Esophagus muscularis mucosa (tissue), 4 donors: ENCODE data around the gene RALA.

Experiments
- EP300 ChIP-seq: sonication (generic); formaldehyde crosslinking; IDR thresholded peaks from one replicate; pipeline ENCODE4 v1.6.1; 2017; ENCODE audit warnings: antibody characterized with exemption
- POLR2A ChIP-seq: fragments of 450-650 bp; IDR thresholded peaks from one replicate; pipeline ENCODE4 v1.6.1; 2017; ENCODE audit warnings: antibody characterized with exemption, moderate library complexity, mild to moderate bottlenecking, low read depth
- TF ChIP-seq, protein P1 (sequence below), 3 experiments: fragments of 200-600 bp in 2 of 3; fragments of 450-650 bp in 1 of 3; sonication (generic) in 2 of 3; IDR thresholded peaks; one replicate each; pipeline ENCODE4 v1.5.1; 2017 to 2019; ENCODE audit warnings: antibody characterized with exemption in 3 of 3, mild to moderate bottlenecking in 2 of 3, moderate library complexity in 1 of 3

DNA sequence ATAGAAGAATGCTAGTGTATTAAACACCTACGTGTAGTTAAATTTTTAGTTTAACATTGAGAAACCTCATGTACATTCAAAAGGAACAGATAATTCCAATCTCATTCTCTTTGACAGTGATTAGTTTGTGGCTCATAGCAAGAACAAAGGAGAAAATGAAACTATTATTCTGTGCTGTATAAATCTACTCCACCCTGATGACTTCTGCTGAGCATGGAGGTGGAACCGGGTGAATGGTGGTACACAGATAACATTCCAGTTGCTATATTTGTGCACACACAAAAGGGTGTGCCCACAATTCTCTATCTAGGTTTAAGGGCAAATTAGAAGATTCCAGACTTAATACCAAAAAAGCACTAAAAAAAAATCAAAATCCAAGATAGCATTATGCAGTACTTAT is 17.0 kb upstream of the RALA start:
- TF ChIP-seq, protein P1, sequence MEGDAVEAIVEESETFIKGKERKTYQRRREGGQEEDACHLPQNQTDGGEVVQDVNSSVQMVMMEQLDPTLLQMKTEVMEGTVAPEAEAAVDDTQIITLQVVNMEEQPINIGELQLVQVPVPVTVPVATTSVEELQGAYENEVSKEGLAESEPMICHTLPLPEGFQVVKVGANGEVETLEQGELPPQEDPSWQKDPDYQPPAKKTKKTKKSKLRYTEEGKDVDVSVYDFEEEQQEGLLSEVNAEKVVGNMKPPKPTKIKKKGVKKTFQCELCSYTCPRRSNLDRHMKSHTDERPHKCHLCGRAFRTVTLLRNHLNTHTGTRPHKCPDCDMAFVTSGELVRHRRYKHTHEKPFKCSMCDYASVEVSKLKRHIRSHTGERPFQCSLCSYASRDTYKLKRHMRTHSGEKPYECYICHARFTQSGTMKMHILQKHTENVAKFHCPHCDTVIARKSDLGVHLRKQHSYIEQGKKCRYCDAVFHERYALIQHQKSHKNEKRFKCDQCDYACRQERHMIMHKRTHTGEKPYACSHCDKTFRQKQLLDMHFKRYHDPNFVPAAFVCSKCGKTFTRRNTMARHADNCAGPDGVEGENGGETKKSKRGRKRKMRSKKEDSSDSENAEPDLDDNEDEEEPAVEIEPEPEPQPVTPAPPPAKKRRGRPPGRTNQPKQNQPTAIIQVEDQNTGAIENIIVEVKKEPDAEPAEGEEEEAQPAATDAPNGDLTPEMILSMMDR (IDR thresholded peaks at IDR 0.05): no peak
- TF ChIP-seq EP300 (no peak), POLR2A (no peak)
